ENCODE results near the gene KRT6C.

DNA sequence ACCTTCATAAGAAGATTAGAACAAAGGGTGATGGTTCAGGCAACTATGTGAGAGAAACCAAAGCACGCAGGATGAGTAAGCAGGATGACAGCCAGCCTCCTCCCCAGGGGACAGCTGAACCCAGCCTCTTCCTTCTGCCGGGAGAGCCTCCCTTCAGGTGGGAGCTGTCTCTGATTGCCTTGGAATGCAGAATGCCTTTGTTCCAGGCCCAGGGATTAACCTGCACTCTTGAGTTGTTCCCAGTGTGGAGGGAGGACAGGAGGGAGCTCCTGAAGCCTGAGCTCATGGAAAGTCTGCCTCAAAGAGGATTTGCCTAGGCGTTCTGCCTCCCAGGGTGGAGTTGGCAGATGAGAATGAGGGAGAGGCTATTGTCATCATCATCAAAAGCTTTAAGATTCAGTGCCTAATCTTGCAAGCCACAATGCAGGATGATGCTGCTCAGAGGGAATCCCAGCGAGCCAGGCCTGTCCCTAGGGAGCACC lies 23.0 kb upstream of the KRT6C start:
- TF ChIP-seq, protein P1, sequence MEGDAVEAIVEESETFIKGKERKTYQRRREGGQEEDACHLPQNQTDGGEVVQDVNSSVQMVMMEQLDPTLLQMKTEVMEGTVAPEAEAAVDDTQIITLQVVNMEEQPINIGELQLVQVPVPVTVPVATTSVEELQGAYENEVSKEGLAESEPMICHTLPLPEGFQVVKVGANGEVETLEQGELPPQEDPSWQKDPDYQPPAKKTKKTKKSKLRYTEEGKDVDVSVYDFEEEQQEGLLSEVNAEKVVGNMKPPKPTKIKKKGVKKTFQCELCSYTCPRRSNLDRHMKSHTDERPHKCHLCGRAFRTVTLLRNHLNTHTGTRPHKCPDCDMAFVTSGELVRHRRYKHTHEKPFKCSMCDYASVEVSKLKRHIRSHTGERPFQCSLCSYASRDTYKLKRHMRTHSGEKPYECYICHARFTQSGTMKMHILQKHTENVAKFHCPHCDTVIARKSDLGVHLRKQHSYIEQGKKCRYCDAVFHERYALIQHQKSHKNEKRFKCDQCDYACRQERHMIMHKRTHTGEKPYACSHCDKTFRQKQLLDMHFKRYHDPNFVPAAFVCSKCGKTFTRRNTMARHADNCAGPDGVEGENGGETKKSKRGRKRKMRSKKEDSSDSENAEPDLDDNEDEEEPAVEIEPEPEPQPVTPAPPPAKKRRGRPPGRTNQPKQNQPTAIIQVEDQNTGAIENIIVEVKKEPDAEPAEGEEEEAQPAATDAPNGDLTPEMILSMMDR (IDR thresholded peaks at IDR 0.05), result no peak
- no peak for TF ChIP-seq POLR2A (IDR thresholded peaks at IDR 0.05)
